MM.1S (cell line): ENCODE measurements around the gene MTCL1.

Experiments
- DNase-seq: peaks from one replicate; pipeline ENCODE4 v3.0.0-alpha.2; 2015
- H2AFZ ChIP-seq: fragments of 300-600 bp; sonication (generic); 2 replicates; pipeline ENCODE4 v1.6.0; 2016; ENCODE audit warnings: antibody characterized with exemption, low read length
- H3F3A ChIP-seq: fragments of 300-600 bp; sonication (generic); 2 replicates; pipeline ENCODE4 v1.6.1; 2016; ENCODE audit warnings: mild to moderate bottlenecking, antibody characterized with exemption, low read length, moderate library complexity, mixed read lengths; ENCODE audit not compliant: insufficient read depth
- H3K27ac ChIP-seq: fragments of 300-600 bp; sonication (generic); 2 replicates; pipeline ENCODE4 v1.5.1; 2016; ENCODE audit warnings: mild to moderate bottlenecking, low read length
- H3K27me3 ChIP-seq: fragments of 300-600 bp; sonication (generic); replicated peaks from 2 replicates; pipeline ENCODE4 v1.6.0; 2016; ENCODE audit warnings: low read length; ENCODE audit not compliant: insufficient read depth
- H3K36me3 ChIP-seq: fragments of 300-600 bp; sonication (generic); replicated peaks from 2 replicates; pipeline ENCODE4 v1.6.1; 2016; ENCODE audit warnings: mild to moderate bottlenecking, low read length, mixed read lengths; ENCODE audit not compliant: insufficient read depth
- H3K4me1 ChIP-seq: fragments of 300-600 bp; sonication (generic); 2 replicates; pipeline ENCODE4 v1.6.1; 2016; ENCODE audit warnings: low read length, mixed read lengths
- H3K4me2 ChIP-seq: fragments of 300-600 bp; sonication (generic); 2 replicates; pipeline ENCODE4 v1.6.0; 2016; ENCODE audit warnings: low read depth, low read length
- H3K4me3 ChIP-seq: fragments of 300-600 bp; sonication (generic); 2 replicates; pipeline ENCODE4 v1.5.1; 2016; ENCODE audit warnings: low read length, mixed read lengths
- H3K79me2 ChIP-seq: fragments of 300-600 bp; sonication (generic); 2 replicates; pipeline ENCODE4 v1.6.1; 2016; ENCODE audit warnings: mixed run types, low read length, mixed read lengths
- H3K9ac ChIP-seq: fragments of 300-600 bp; sonication (generic); 2 replicates; pipeline ENCODE4 v1.6.1; 2016; ENCODE audit warnings: low read length, mixed read lengths
- H3K9me2 ChIP-seq: fragments of 300-600 bp; sonication (generic); replicated peaks from 2 replicates; pipeline ENCODE4 v1.6.1; 2016; ENCODE audit warnings: mild to moderate bottlenecking, low read length, mixed read lengths; ENCODE audit not compliant: insufficient read depth
- H3K9me3 ChIP-seq: fragments of 300-600 bp; sonication (generic); replicated peaks from 2 replicates; pipeline ENCODE4 v1.6.1; 2016; ENCODE audit warnings: mild to moderate bottlenecking, low read length, mixed read lengths; ENCODE audit not compliant: insufficient read depth
- H4K20me1 ChIP-seq: fragments of 300-600 bp; sonication (generic); 2 replicates; pipeline ENCODE4 v1.6.1; 2016; ENCODE audit warnings: mild to moderate bottlenecking, low read length, moderate library complexity, mixed read lengths; ENCODE audit not compliant: insufficient read depth
- EZH2 ChIP-seq: fragments of 300-600 bp; sonication (generic); optimal IDR thresholded peaks from 2 replicates; pipeline ENCODE3; 2017; ENCODE audit warnings: low read depth, mild to moderate bottlenecking, antibody characterized with exemption, low read length, mixed read lengths
- EZH2phosphoT487 ChIP-seq: fragments of 300-600 bp; sonication (generic); IDR thresholded peaks from 2 replicates; pipeline ENCODE4 v1.6.1; 2018; ENCODE audit warnings: antibody characterized with exemption, low read length
- TF ChIP-seq, protein P1 (sequence below): fragments of 300-600 bp; sonication (generic); IDR thresholded peaks from 2 replicates; pipeline ENCODE4 v1.5.1; 2016; ENCODE audit warnings: antibody characterized with exemption, low read length, mixed read lengths

Gene MTCL1

DNA sequence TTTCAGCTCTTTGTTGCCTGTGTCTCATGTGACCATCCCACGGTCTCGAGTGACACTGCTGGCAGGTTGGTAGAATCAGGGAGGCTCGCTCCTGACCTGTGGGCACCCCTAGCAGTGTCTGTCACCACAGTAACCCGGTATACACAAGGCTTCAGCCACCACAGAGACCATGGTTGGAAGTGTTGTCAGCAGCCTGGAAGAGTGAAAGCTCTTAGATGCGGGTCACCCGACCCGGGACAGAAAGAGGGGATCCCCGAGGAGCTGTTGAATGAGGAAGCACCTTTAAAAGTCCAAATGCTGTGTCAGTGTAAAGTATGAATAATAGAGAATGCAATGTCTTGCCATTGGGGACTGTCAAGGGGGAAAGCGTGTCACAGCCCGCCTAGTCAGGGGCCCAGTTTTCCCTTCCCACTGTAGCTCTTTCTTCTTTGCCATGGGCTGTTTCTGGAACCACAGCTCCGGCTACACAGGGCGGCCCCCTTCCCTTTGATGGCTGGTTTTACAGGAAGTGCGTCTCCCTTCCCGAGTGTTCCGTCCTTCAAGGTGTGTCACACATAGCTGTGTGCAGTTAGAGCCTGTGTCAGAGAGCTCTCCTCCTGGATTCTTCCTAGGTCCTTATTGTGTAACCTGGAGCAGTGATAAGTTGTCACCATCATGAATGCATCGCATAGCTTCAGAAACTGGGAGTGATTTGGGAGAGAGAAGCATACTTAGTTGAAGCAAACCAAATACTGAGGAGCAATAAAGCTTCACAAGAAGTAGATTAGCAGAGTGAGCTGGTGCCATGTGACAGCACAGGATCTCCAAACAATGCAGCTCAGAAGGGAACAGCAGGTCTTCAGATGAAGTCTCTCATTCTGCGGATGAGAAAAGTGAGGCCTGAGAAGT is 81.4 kb downstream of the MTCL1 start:
- H3K36me3 ChIP-seq = no peaks in the 10 kb centered on the region
- DNase-seq = no peak

DNA sequence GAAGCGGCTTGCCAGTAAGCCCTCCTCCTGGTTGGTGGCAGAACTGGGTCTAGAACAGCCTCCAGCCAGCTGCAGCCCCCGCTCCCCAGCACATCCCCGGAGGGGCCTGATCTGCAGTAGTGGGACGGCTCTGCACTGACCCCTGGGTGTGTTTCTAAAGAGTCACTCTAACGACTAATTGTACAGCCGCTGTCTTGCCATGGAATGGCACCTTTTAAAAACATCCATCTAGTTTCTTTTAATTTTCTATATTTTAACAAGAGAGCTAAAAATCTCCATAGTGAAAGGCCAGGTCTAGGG is 82.0 kb downstream of the MTCL1 start:
- no peaks in the 10 kb centered on the region for H3K4me1 ChIP-seq
- no peak overlapping the region for H3K9ac ChIP-seq
- H3K4me2 ChIP-seq = no peak overlapping the region
- no peak overlapping the region for H3K27ac ChIP-seq
- H3K79me2 ChIP-seq = no peaks in the 10 kb centered on the region
- no peak overlapping the region for H2AFZ ChIP-seq
- H3K9me2 ChIP-seq = no peaks in the 10 kb centered on the region
- no peaks in the 10 kb centered on the region for H3K27me3 ChIP-seq
- DNase-seq = no peak
- H3K4me3 ChIP-seq = no peak overlapping the region
- H3F3A ChIP-seq = no peaks in the 10 kb centered on the region
- TF ChIP-seq EZH2 = no peak
- no peak for TF ChIP-seq EZH2phosphoT487
- H3K36me3 ChIP-seq = no peaks in the 10 kb centered on the region
- H4K20me1 ChIP-seq = no peaks in the 10 kb centered on the region
- H3K9me3 ChIP-seq = no peaks in the 10 kb centered on the region

More for the DNA sequence above, 81.4 kb downstream of the MTCL1 start:
- no peaks in the 10 kb centered on the region for H3K79me2 ChIP-seq
- no peaks in the 10 kb centered on the region for H3K9me3 ChIP-seq
- no peaks in the 10 kb centered on the region for H3K9me2 ChIP-seq
- no peaks in the 10 kb centered on the region for H3F3A ChIP-seq
- no peaks in the 10 kb centered on the region for H3K4me1 ChIP-seq
- H4K20me1 ChIP-seq = no peaks in the 10 kb centered on the region
- no peak overlapping the region for H2AFZ ChIP-seq
- TF ChIP-seq EZH2phosphoT487 = no peak
- TF ChIP-seq, protein P1, sequence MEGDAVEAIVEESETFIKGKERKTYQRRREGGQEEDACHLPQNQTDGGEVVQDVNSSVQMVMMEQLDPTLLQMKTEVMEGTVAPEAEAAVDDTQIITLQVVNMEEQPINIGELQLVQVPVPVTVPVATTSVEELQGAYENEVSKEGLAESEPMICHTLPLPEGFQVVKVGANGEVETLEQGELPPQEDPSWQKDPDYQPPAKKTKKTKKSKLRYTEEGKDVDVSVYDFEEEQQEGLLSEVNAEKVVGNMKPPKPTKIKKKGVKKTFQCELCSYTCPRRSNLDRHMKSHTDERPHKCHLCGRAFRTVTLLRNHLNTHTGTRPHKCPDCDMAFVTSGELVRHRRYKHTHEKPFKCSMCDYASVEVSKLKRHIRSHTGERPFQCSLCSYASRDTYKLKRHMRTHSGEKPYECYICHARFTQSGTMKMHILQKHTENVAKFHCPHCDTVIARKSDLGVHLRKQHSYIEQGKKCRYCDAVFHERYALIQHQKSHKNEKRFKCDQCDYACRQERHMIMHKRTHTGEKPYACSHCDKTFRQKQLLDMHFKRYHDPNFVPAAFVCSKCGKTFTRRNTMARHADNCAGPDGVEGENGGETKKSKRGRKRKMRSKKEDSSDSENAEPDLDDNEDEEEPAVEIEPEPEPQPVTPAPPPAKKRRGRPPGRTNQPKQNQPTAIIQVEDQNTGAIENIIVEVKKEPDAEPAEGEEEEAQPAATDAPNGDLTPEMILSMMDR = no peak
- no peak for TF ChIP-seq EZH2
- no peak overlapping the region for H3K27ac ChIP-seq
- no peaks in the 10 kb centered on the region for H3K27me3 ChIP-seq
- no peak overlapping the region for H3K4me2 ChIP-seq
- no peak overlapping the region for H3K4me3 ChIP-seq
- H3K9ac ChIP-seq = no peak overlapping the region

DNA sequence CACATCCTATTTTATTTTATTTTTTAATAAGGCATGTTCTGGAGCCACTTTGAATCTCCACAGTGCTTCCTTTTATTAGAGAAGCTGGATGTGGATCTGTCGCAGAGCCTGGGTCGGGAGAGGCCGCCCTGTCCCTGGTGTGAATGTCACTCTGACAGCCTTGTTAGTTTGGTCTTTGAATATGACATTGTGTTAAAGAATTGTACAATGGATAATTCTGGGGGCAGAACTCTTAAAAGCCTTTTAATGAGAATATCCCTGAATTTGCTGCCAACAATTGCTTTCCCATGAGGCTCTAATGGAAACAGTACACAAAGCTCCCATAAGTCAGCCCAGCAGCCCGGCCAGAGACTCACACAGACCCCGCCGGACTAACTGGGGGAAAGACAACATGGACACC is 82.4 kb downstream of the MTCL1 start:
- Histone ChIP-seq H3K4me3 (no peak overlapping the region), H4K20me1 (no peaks in the 10 kb centered on the region), H3K9me3 (no peaks in the 10 kb centered on the region), H3K27me3 (no peaks in the 10 kb centered on the region), H3K9me2 (no peaks in the 10 kb centered on the region), H3K79me2 (no peaks in the 10 kb centered on the region), H3K27ac (no peak overlapping the region), H3F3A (no peaks in the 10 kb centered on the region), H3K36me3 (no peaks in the 10 kb centered on the region), H2AFZ (no peak overlapping the region), H3K9ac (no peak overlapping the region), H3K4me2 (no peak overlapping the region), H3K4me1 (no peaks in the 10 kb centered on the region)
- no peak for DNase-seq
- TF ChIP-seq EZH2phosphoT487 (no peak), EZH2 (no peak)
- TF ChIP-seq, protein P1 = no peak
